NCI-H2107 treated with DMSO at 0.1 percent for 48 hours (cell line): Measurements from ENCODE around the gene BRICD5.
A peak's percentile ranks its signal among the peaks of the same experiment; 100 is the strongest.

Source experiments
- DNase-seq: peaks from one replicate; lab custom pipeline; 2025; ENCODE audit not compliant: unreplicated experiment; lab: John Stamatoyannopoulos, UW

BRICD5 gene

DNA sequence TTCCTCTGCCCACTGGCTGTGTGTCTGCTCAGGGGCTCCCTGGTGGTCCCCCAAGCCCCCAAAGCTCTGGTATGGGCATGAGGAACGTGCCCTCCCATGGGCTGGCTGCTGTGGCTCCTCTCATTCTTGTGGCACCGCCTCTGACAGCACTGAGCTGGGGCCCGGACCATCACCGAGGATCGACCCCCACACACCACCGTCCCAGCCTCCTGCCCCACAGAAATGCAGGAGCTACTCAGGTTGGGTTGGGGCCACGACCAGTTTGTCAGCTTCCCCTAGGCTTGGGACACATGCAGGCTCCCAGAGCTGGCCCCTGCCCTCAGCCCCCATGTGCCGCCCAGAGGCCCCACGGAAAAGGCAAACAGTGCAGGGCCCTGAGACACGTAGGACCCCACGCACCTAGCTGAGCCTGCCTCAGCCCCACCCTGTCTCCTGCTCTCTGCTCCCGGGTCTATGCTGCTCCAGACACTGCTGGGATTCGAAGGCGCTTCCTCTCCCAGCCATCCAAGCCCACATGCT lies 11.0 kb downstream of the BRICD5 start:
- no peak for DNase-seq

DNA sequence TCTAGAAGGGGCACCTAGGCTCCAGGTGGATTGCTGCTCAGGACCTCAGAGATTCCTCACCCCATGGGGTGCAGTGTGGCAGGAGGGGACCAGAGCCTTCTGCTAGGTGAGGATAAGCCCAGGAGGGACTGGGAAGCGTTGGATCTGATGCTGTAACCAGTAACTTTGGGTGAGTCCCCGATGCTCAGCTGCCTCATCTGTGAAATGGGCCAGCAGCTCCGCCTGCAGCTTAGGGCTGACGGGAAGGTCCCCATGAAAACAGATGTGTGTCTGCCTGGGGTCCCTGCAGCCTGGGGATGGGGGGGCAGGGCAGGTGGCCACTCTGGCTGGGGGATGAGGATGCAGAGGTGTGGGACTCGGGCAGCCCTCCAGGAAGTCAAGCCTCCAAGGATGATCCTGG lies 11.6 kb downstream of the BRICD5 start:
- no peak for DNase-seq

- no peak for DNase-seq
Observed at GRCh38 chr16:2198283-2198682, 12.4 kb downstream of the BRICD5 start.

GRCh38 chr16:2197765-2198164 lies 12.9 kb downstream of the BRICD5 start:
- DNase-seq: no peak

DNA sequence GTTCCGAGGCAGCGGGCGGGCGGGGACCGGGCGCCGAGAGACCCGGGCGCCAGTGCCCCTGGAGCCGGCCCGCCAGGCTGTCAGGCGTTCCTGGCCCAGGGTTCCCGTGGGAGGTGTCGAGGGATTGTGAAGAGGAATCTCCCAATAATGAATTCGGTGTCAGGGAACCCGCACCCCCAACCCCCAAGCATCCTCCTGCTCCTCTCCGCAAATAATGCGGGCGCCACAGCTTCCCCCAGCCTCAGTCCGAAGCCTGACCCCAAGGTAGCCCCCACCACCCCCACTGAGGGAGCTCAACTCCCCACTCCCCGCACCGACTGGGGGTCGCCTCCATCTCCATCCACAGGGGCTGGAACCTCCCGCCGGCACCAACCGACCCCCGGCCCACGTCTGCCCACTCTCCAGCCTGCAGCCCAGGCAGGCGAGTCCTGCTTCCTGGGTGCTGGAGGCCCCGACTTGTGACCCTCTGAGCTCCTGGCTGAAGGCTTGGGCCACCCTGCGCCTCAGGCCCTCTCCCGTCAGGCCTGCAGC lies 13.6 kb downstream of the BRICD5 start:
- no peak for DNase-seq

- no peak for DNase-seq
Observed at GRCh38 chr16:2196162-2196980, 14.3 kb downstream of the BRICD5 start, which contains the start of gene CASKIN1. Gene CASKIN1 (minus strand): TSS chr16:2196605. CDS start chr16:2196432, 173 bp downstream.

DNA sequence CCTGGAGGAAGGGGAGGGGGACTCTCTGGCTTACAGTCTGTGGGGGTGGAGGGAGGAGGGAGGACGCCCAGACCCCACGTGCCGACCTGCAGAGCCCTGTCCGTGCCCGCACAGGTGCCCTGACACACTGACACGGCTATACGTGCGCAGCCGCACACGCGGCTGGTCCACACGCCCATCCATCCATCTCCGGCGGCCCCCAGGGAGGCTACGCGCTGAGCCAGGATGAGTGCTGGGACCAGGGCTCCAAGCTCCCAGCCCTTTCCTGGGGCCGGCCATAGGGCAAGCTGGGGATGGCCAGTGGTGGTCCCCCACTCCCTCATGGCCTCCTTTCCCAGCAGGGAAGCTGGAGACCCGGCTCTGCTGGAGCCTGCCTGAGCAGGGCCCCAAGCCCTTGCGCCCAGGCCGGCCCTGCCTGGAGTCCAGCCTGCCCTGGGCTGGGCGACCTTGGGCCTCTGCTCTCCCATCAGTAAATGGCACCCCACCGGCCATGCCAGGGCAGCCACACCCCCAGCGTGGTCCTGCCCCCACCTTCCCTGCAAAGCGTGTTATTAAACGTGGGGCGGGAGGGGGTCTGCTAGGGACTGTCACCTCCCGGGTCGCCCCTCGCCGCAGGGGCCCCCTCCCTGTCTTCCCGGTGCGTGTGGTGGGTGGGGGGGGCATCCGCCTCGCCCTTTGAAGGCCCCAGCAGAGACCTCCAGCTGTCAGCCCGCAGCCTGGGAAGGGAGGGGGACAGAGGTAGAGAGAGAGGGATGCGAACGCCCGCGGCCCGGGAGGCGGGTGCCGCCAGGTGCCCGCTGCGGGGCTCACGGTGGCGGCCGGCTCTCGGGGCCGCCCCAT lies 15.1 kb downstream of the BRICD5 start:
- DNase-seq: no peak

- DNase-seq: peak; percentile 47
Observed at GRCh38 chr16:2194852-2195321, 15.8 kb downstream of the BRICD5 start.

DNA sequence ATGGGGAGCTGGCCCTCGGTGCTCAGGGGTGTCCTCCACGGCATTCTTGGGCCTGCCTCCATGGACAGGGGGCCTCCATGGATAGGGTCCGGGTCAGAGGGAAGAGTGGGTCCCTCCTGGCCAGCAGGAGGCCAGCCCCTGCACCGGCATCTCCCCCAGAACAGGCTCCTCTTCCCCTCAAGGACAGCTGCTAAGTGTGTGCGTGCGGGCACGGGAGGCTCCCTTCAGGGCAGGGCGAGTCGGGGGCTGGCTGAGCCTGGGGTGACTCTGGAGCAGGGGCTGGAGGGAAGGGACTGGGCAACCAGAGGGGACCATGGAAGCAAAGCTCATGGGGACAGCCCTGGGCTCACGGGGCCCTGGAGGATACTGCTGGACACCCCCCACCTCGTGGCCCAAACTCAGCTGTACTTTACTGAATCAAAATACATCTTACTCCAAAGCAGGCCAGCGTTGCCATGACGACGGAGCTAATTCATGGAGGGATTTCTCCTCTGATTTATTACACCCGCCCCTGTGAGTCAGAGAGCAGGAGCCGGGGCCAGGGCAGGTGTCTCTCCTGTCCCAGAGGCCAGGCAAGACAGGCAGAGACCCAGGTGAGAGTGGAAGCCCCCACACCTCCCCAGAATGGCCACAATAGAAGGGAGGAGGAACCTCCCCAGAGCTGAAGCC lies 16.4 kb downstream of the BRICD5 start:
- DNase-seq: no peak

DNA sequence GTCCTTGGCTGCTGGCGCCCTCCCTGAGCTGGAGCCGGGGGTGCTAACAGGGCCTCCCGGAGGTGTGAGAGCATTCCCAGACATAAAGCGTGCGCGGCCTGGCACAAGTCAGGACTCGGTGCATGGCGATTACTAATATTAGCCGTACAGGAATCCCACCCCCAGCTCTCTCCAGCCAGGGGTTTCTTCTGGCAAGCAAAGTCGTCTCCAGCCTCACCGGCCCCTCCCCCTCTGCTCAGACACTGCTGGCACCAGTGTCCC lies 19.3 kb downstream of the BRICD5 start:
- DNase-seq: no peak

DNA sequence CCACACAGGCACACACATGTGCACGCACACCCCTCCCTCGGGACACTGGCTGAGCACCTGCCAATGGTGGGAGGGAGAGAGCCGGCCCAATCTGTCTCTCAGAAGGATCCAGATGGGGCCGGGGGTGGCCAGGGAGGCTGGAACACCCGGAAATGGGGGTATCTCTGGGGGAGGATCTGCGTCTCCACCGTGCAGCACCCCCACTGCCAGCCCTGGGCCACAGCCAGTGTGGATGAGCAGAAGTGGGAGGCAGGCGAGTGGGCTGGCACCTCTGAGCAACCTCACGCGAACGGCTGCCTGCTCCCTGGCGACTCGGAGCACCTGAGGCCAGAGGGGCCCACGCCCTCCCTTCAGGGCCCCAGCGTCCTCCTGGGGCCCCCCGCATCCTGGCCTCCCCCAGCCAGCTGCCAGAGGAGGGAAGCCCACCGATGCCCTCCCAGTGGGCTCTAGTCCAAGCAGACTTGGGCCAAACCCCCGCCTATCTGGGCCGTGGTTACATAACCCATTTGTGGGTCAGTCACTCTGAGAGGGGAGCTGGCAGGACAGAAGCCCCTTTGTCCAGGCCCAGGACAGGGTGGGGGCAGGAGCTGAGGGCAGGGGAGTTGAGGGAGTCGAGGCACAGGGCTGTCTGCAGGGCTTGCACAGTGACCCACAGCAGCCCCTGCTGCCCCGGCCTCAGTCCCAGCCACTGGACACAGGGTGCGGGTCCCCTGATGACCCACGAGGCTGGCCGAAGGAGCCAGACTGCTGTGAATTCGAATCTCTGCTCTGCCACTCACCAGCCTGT lies 19.8 kb downstream of the BRICD5 start:
- DNase-seq: no peak

DNA sequence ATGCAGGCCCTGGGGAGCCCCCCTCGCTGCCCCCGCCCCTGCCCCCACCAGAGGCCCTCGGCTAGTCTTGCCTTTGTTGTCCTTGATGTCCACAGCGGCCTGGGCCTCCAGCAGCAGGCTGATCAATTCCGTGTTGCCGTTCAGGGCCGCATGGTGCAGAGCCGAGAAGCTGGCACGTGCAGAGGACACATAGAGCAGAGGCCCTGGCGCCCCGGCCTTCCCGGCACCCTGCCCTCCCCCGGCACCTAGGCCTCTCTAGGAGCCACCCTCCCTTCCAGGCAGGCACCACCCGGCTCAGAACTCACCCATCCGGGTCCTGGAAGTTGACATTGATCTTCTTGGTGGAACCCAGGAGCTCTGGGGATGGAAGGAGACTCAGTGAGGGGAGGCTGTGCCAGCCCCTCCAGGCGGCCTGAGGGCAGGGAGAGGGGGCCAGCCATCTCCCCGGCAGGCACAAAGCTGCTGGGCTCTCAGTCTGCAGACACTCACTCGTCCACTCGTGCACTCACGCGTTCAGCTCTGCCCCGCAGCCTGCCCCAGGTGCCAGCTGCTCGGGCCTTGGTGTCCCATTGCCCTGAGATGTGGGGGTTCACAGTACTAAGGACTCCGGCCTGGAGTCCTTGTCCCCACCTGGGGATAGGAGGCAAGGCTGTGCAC lies 20.5 kb downstream of the BRICD5 start:
- DNase-seq: no peak

DNA sequence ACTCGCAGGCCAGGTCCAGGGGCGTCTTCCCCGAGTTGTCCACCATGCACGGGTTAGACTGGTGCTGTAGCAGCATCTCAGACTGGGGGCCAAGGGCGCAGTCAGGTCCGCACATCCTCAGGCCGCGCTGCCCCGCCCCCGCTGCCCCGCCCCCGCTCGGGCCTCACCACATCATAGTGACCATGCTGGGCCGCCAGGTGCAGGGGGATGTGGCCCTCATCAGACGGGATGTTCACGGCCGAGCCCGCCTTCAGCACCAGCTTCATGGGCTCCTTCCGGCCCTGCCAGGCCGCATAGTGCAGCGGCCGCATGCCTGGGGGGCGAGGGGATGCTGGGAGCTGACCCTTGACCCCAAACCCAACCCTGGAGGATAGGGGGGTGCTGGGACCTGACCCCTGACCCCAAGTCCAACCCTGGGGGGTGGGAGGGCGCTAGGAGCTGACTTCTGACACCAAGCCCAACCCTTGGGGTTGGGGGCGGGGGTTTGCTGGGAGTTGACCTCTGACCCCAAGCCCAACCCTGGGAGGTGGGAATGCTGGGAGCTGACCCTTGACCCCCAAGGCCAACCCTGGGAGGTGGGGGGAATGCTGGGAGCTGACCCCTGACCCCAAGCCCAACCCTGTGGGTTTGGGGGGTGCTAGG lies 21.3 kb downstream of the BRICD5 start:
- DNase-seq: no peak

DNA sequence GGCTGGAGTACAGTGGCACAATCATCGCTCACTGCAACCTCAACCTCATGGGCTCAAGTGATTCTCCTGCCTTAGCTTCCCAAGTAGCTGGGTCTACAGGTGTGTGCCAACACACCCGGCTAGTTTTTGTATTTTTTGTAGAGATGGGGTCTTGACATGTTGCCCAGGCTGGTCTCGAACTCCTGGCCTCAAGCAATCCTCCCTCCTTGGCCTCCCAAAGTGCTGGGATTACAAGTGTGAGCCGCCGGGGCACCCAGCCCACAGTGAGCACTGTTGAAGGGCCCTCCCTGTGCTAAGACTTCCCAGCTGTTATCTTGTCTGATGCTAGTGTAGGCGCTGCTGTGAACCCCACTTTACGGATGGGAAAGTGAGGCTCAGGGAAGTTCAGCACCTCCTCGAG lies 22.3 kb downstream of the BRICD5 start:
- no peak for DNase-seq

DNA sequence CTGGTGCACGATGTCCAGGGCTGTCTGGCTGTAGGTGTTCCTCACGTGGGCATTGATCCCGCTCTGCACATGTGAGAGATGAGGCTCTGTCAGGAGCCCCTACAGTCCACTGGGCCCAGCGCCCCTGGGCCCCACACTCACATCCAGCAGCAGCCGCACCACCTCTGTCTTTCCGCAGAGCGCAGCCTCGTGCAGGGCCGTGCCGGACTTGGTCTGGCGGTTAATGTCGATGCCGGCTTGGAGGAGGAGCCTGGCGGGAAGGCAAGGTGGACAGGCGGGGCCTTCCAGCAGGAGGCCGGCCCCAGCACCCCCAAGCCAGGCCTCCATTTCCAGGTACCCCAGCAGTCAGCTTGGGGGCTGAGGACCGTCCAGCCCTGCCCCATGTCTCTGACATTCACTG lies 23.5 kb downstream of the BRICD5 start:
- no peak for DNase-seq

GRCh38 chr16:2186505-2186904 lies 24.2 kb downstream of the BRICD5 start:
- DNase-seq: no peak

GRCh38 chr16:2186064-2186463 lies 24.6 kb downstream of the BRICD5 start:
- no peak for DNase-seq

GRCh38 chr16:2184962-2185361 lies 25.7 kb downstream of the BRICD5 start:
- DNase-seq: no peak

DNA sequence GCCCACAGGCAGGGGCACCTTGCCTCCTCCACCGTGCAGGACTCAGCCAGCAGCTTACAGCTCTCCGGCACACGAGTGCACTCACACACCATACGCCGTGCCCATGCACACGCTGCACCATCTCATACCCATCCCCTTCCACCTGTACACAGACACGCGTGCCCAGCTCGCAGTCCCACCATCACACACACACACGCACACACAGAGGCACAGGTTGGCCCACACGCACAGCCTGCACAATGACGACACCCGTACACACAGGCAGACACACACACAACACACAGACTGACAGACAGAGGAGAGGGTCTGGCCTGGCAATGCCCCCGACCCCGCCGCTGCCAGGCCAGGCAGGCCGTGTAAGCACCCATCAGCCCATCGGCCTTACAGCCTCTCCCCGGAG lies 26.3 kb downstream of the BRICD5 start:
- DNase-seq: no peak

- no peak for DNase-seq
Observed at GRCh38 chr16:2183671-2184070, 27.0 kb downstream of the BRICD5 start.
